ENCODE results near the gene TAF4B. TPM values are rescaled to one million over a fixed set of nuclear protein-coding genes. Genes with fewer than 3 reads are reported as not detected.

TAF4B gene
- total RNA-seq, 2 donors from 2014 or later, result 2.5 to 2.7 TPM

DNA sequence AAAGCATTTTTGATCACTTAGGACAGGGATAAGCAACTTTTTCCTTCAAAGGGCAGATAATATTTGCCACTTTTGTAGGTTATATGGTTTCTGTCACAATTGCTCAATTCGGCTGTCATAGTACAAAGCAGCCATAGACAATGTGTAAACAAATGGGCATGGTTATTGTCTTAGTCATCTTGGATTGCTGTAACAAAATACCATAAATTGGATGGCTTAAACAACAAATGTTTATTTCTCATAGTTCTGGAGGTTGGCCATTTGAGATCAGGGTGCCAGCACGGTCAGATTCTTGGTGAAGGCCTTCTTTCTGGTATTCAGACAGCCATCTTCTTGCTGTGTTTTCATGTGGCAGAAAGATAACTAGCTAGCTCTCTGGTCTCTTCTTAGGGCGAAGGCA is 91.2 kb downstream of the TAF4B start:
- H3K4me3 ChIP-seq, result no peak overlapping the region
- DNase-seq, result no peak

DNA sequence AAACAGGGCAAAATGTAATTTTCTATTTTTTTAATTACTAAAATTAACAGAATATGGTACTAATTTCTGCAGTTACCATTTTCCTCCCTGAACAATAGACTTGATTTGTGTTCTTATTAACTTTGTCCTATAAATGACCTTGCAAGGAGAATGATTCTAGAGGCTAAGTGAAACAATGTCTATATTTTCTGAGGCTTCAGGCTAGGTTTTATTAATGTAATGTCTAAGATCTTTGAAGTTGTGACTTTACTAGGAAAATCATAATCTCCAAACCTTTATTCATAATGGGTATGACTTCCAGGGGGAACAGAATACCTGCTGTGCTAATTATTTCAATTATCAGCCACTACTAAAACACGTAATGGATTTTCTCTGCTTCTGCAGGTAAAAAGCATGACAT is 94.4 kb downstream of the TAF4B start:
- Histone ChIP-seq H3K9me3 (no peaks in the 10 kb centered on the region), H3K36me3 (no peaks in the 10 kb centered on the region), H3K9ac (ENCODE audit: low read depth in 2 of 2, low read length in 2 of 2) (no peak overlapping the region), H3K27me3 (no peaks in the 10 kb centered on the region), H3K4me3 (no peak overlapping the region), H3K4me1 (no peaks in the 10 kb centered on the region), H3K27ac (no peak overlapping the region)
- intact Hi-C loops (cut with DNase I), result no loop called here
- no peak for DNase-seq
- TF ChIP-seq CTCF (IDR thresholded peaks at IDR 0.05), result no peak

More for the DNA sequence above, 91.2 kb downstream of the TAF4B start:
- no peak overlapping the region for H3K9ac ChIP-seq (ENCODE audit: low read depth in 2 of 2, low read length in 2 of 2)
- intact Hi-C loops (cut with DNase I), result loop anchor here (10.0 kb wide), 1 partner anchor 237 kb away; no protein-coding TSS in a partner anchor
- TF ChIP-seq CTCF (IDR thresholded peaks at IDR 0.05), result no peak
- H3K9me3 ChIP-seq, result no peaks in the 10 kb centered on the region
- H3K36me3 ChIP-seq, result no peaks in the 10 kb centered on the region
- no peaks in the 10 kb centered on the region for H3K4me1 ChIP-seq
- no peak overlapping the region for H3K27ac ChIP-seq
- H3K27me3 ChIP-seq, result no peaks in the 10 kb centered on the region

- no peaks in the 10 kb centered on the region for H3K4me1 ChIP-seq
These were observed 96.8 kb downstream of the TAF4B start for GRCh38 chr18:26322890-26323653.

DNA sequence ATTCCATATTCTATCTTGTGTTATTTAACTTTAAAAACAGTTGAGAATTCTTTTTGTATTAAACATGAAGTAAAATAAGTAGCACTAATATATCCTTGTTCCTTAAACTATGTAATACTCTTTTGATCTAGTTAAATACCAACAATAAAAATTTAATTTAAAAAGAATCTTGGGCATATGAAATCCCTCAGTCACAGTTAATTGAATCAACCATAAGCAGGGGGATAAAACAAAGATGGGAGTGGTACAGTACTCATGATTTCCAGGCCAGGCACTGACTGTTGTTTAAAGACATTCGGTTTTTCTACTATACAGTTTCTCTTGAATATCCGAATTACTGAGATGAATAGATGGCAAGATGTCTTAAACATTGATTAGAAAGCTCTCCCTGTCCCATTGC is 99.5 kb downstream of the TAF4B start:
- no peak for TF ChIP-seq CTCF (IDR thresholded peaks at IDR 0.05)
- DNase-seq, result no peak

More at GRCh38 chr18:26322890-26323653, 96.8 kb downstream of the TAF4B start:
- no peak for TF ChIP-seq CTCF (IDR thresholded peaks at IDR 0.05)
- no peak for DNase-seq
- no peak overlapping the region for H3K4me3 ChIP-seq
- no peaks in the 10 kb centered on the region for H3K27me3 ChIP-seq
- intact Hi-C loops (cut with DNase I), result no loop called here
- no peak overlapping the region for H3K9ac ChIP-seq (ENCODE audit: low read depth in 2 of 2, low read length in 2 of 2)
- no peaks in the 10 kb centered on the region for H3K36me3 ChIP-seq
- H3K9me3 ChIP-seq, result no peaks in the 10 kb centered on the region
- H3K27ac ChIP-seq, result no peak overlapping the region

GRCh38 chr18:26327062-26327461 is 100.8 kb downstream of the TAF4B start:
- H3K9me3 ChIP-seq, result no peaks in the 10 kb centered on the region
- no peaks in the 10 kb centered on the region for H3K4me1 ChIP-seq
- intact Hi-C loops (cut with DNase I), result no loop called here
- no peak overlapping the region for H3K27ac ChIP-seq
- H3K27me3 ChIP-seq, result no peaks in the 10 kb centered on the region
- H3K36me3 ChIP-seq, result no peaks in the 10 kb centered on the region
- H3K4me3 ChIP-seq, result no peak overlapping the region
- no peak for TF ChIP-seq CTCF (IDR thresholded peaks at IDR 0.05)
- no peak overlapping the region for H3K9ac ChIP-seq (ENCODE audit: low read depth in 2 of 2, low read length in 2 of 2)
- no peak for DNase-seq

More for the DNA sequence above, 99.5 kb downstream of the TAF4B start:
- Histone ChIP-seq H3K4me3 (no peak overlapping the region), H3K4me1 (no peaks in the 10 kb centered on the region), H3K27ac (no peak overlapping the region), H3K9ac (ENCODE audit: low read depth in 2 of 2, low read length in 2 of 2) (no peak overlapping the region), H3K36me3 (no peaks in the 10 kb centered on the region), H3K9me3 (no peaks in the 10 kb centered on the region), H3K27me3 (no peaks in the 10 kb centered on the region)
- intact Hi-C loops (cut with DNase I), result no loop called here
